Esophagus squamous epithelium (tissue), 4 donors: ENCODE results near the gene FCHSD2.

Experiments used
- POLR2A ChIP-seq, 4 donors: fragments of 450-650 bp; IDR thresholded peaks; one replicate each; pipeline ENCODE4 v1.6.1; 2017; ENCODE audit warnings: antibody characterized with exemption in 4 of 4, mild to moderate bottlenecking in 4 of 4, moderate library complexity in 3 of 4
- TF ChIP-seq, protein P1 (sequence below), 6 experiments: fragments of 450-650 bp in 4 of 6; fragments of 200-600 bp in 2 of 6; sonication (generic) in 2 of 6; IDR thresholded peaks; one replicate each; pipeline ENCODE4 v1.5.1; 2016 to 2019; ENCODE audit warnings: antibody characterized with exemption in 6 of 6, mild to moderate bottlenecking in 4 of 6, moderate library complexity in 4 of 6

DNA sequence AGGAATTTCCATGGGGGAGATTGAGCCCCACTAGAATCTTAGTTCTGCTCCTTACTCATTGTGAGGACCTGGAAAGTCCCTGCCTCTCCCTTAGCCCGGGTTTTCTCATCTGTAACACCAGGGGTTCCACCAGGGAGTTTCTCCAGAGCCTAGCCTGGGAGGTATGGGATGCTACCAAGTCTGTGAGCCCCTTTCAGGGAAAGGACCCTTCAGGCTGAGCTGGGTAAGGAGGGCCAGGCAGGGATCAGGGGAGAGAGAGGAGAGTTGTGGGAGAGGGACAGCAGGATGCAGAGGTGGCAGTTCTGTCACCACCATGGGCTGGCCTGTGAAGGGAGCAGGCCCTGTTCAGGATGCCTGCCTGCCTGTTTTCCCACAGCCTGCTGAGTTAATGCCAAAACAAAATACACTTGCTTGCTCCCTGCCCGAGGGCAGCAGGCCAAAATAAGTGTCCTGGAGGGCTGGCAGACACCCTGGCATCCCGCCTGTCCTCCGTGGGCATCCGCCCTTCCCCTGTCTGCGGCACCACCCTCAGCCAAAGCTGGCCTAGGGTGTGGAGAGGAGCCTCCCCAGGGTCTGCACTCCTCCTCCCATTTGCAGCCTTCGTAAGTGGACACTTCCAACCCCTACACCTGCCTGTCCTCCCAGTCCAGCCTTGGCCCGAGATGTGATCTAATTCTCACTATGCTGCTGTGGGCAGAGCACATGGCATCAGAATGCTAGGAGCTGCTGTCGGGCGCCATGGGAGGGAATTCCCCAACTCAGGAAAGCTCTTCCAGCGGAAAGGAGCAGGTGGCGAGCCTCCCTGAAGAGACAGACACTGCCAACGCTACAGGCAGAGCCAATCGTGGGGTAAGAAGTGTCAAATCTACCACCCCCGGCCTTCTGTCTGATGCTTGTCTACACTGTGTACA, 5.9 kb upstream of the FCHSD2 start:
- TF ChIP-seq, protein P1, sequence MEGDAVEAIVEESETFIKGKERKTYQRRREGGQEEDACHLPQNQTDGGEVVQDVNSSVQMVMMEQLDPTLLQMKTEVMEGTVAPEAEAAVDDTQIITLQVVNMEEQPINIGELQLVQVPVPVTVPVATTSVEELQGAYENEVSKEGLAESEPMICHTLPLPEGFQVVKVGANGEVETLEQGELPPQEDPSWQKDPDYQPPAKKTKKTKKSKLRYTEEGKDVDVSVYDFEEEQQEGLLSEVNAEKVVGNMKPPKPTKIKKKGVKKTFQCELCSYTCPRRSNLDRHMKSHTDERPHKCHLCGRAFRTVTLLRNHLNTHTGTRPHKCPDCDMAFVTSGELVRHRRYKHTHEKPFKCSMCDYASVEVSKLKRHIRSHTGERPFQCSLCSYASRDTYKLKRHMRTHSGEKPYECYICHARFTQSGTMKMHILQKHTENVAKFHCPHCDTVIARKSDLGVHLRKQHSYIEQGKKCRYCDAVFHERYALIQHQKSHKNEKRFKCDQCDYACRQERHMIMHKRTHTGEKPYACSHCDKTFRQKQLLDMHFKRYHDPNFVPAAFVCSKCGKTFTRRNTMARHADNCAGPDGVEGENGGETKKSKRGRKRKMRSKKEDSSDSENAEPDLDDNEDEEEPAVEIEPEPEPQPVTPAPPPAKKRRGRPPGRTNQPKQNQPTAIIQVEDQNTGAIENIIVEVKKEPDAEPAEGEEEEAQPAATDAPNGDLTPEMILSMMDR (IDR thresholded peaks at IDR 0.05) = no peak
- no peak for TF ChIP-seq POLR2A (IDR thresholded peaks at IDR 0.05)
